Keratinocyte (primary cell): ENCODE data around the gene DLG2. TPM values are rescaled to one million over a fixed set of nuclear protein-coding genes. Genes with fewer than 3 reads are reported as not detected.
A peak's percentile ranks its signal among the peaks of the same experiment; 100 is the strongest.

ENCODE experiments used
- DNase-seq: peaks from one replicate; pipeline ENCODE4 v3.0.0-alpha.2; 2011; ENCODE audit warnings: low read depth, missing footprints, low spot score
- FAIRE-seq: peaks from 2 replicates; lab custom pipeline; 2011; peaks lifted over from hg19 to GRCh38; lab: Jason Lieb, UNC
- H2AFZ ChIP-seq: 2 replicates; pipeline ENCODE4 v1.6.0; 2012; ENCODE audit warnings: low read length, control low read depth, inconsistent platforms; ENCODE audit not compliant: control insufficient read depth
- H3K27ac ChIP-seq: 2 replicates; pipeline ENCODE4 v1.5.1; 2011; ENCODE audit warnings: low read length; ENCODE audit not compliant: control insufficient read depth, insufficient read depth
- H3K27me3 ChIP-seq: 3 replicates; pipeline ENCODE4 v1.6.0; 2011; ENCODE audit warnings: low read length; ENCODE audit not compliant: control insufficient read depth, insufficient read depth; ENCODE audit errors: extremely low read depth
- H3K36me3 ChIP-seq, 2 experiments: 2 replicates in 1 of 2; 3 replicates in 1 of 2; pipeline ENCODE4 v1.5.1; 2011; ENCODE audit warnings: low read length in 2 of 2, mild to moderate bottlenecking in 1 of 2; ENCODE audit not compliant: control insufficient read depth in 2 of 2, insufficient read depth in 2 of 2; ENCODE audit errors: extremely low read depth in 1 of 2
- H3K4me1 ChIP-seq: 3 replicates; pipeline ENCODE4 v1.5.1; 2011; ENCODE audit warnings: low read length; ENCODE audit not compliant: control insufficient read depth, insufficient read depth; ENCODE audit errors: extremely low read depth
- H3K4me2 ChIP-seq: 3 replicates; pipeline ENCODE4 v1.6.0; 2011; ENCODE audit warnings: low read depth, low read length; ENCODE audit not compliant: control insufficient read depth, insufficient read depth; ENCODE audit errors: extremely low read depth
- H3K4me3 ChIP-seq, 3 experiments: fragments of 200-600 bp in 1 of 3; sonication (generic) in 1 of 3; 2 replicates in 2 of 3; 3 replicates in 1 of 3; pipeline ENCODE4 v1.5.1; 2011 to 2016; ENCODE audit warnings: low read length in 3 of 3, mild to moderate bottlenecking in 3 of 3, control low read depth in 2 of 3, inconsistent platforms in 1 of 3, low read depth in 1 of 3, mixed read lengths in 1 of 3, mixed run types in 1 of 3, moderate library complexity in 1 of 3; ENCODE audit not compliant: control insufficient read depth in 2 of 3, insufficient read depth in 2 of 3; ENCODE audit errors: extremely low read depth in 1 of 3
- H3K79me2 ChIP-seq: 2 replicates; pipeline ENCODE4 v1.6.0; 2012; ENCODE audit warnings: low read length; ENCODE audit not compliant: control insufficient read depth, insufficient read depth
- H3K9ac ChIP-seq: 3 replicates; pipeline ENCODE4 v1.6.0; 2011; ENCODE audit warnings: low read length; ENCODE audit not compliant: control insufficient read depth, insufficient read depth; ENCODE audit errors: extremely low read depth
- H3K9me1 ChIP-seq: 3 replicates; pipeline ENCODE4 v1.6.0; 2011; ENCODE audit warnings: low read length; ENCODE audit not compliant: control insufficient read depth, insufficient read depth; ENCODE audit errors: extremely low read depth
- H3K9me3 ChIP-seq: 2 replicates; pipeline ENCODE4 v1.5.1; 2012; ENCODE audit warnings: low read depth, low read length; ENCODE audit not compliant: control insufficient read depth
- H4K20me1 ChIP-seq: 3 replicates; pipeline ENCODE4 v1.6.0; 2011; ENCODE audit warnings: low read length; ENCODE audit not compliant: control insufficient read depth, insufficient read depth; ENCODE audit errors: extremely low read depth
- CTCF ChIP-seq, 3 experiments: IDR thresholded peaks in 1 of 3; conservative IDR thresholded peaks in 1 of 3; optimal IDR thresholded peaks in 1 of 3; 2 replicates in 2 of 3; 3 replicates in 1 of 3; pipeline versions ENCODE3 to v1.5.1; 2011; ENCODE audit warnings: low read length in 3 of 3, mild to moderate bottlenecking in 3 of 3, moderate library complexity in 2 of 3, control low read depth in 1 of 3, inconsistent platforms in 1 of 3; ENCODE audit not compliant: insufficient read depth in 2 of 3; ENCODE audit errors: extremely low read depth in 1 of 3
- EZH2 ChIP-seq: IDR thresholded peaks from one replicate; pipeline ENCODE4 v1.6.1; 2012; ENCODE audit warnings: inconsistent platforms, mild to moderate bottlenecking, low read length, moderate library complexity
- dilution Hi-C: fragments of 300-500 bp; cut with MboI; formaldehyde crosslinking; loops from one replicate; pipeline ENCODE4 v1.7.0; 2020; ENCODE audit warnings: low sequenced_read_pairs; ENCODE audit not compliant: extremely low pct_ligation_motif_present
- polyA plus RNA-seq, 5 experiments: library from polyadenylated mRNA; depleted of rRNA in 3 of 5; stranded (reverse) in 3 of 5; stranded (forward) in 1 of 5; unstranded in 1 of 5; fragments of >200 nt; gene quantifications; 1 replicate in 1 of 5; 2 replicates in 3 of 5; 3 replicates in 1 of 5; pipeline versions ENCODE4 v1.2.1 to v1.2.3, GENCODE V29; 2011 to 2012; ENCODE audit warnings: missing spikeins in 2 of 5, low read depth in 1 of 5, low replicate concordance in 1 of 5

Gene DLG2
- polyA plus RNA-seq, 1 donor (not counting 4 experiments of a cell fraction or from before 2014, with no cell fraction given) = 0.55 TPM

GRCh38 chr11:85665733-85666132, 38.6 kb upstream of the DLG2 start:
- no peak overlapping the region for H3K27ac ChIP-seq
- H3K9ac ChIP-seq = no peak overlapping the region
- peaks cover 41% of the 10 kb centered on the region for H3K79me2 ChIP-seq
- H3K36me3 ChIP-seq = no peaks in the 10 kb centered on the region
- no peaks in the 10 kb centered on the region for H3K9me1 ChIP-seq
- dilution Hi-C loops = no loop called here
- no peaks in the 10 kb centered on the region for H3K27me3 ChIP-seq
- no peaks in the 10 kb centered on the region for H3K9me3 ChIP-seq
- H4K20me1 ChIP-seq = peaks cover 20% of the 10 kb centered on the region
- FAIRE-seq (no peak), DNase-seq (no peak)
- H3K4me1 ChIP-seq = peaks cover 11% of the 10 kb centered on the region
- H3K4me3 ChIP-seq = no peak overlapping the region
- H2AFZ ChIP-seq = peak overlapping the region; percentile 92
- TF ChIP-seq EZH2 (no peak), CTCF (optimal IDR thresholded peaks at IDR 0.05 in 1 of 3, IDR thresholded peaks at IDR 0.05 in 1 of 3, conservative IDR thresholded peaks at IDR 0.05 in 1 of 3; ENCODE audit: extremely low read depth in 1 of 3, insufficient read depth in 2 of 3, low read length in 3 of 3) (no peak)
- H3K4me2 ChIP-seq = no peak overlapping the region

DNA sequence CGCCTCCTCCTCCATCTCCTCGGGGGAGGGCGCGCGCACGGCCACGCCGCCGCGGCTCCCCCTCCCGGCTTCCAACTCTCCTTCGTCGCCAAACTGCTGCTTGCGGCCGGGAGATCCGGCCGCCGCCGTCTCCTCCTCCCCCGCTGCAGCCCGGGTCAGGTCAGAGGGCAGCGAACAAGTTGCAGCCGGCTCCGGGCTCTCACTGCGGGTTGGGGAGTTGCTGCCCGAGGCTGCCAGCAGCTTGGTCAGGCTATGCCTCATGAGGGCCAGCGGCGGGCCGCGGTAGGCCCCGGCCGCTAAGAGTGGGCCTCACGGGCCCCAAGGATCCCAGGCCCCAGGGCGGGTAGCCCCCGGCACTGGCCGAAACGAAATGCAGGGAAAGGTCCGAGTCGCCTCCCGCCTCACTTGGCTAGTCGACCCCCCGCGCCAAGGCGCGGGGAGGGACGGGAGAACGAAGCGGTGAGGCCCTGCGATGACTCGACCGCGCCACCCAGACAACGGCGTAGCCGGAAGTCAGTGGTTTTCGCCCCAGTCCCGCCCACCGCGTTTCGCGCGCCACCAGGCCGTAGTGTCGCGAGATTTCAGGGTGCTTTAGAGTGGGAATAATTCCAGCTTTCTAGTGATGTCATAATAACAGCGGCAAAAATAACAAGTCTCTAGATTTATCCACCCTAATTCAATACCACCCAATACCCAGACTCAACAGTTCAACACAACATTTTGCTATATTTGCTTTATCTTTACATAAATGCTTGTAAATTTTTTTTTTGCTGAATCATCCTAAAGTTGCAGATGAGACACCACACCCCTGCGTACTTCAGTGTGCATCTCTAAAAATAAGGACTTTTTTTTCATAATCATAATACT, 37.7 kb upstream of the DLG2 start, which contains the start of gene CREBZF:
TSS of gene CREBZF (minus strand) at position 515 of the 867 bp plus-strand sequence. CDS start at position 261, 254 bp downstream.
- H4K20me1 ChIP-seq = peaks cover 20% of the 10 kb centered on the region
- H3K27me3 ChIP-seq = no peaks in the 10 kb centered on the region
- dilution Hi-C loops = no loop called here
- peak within 1 kb of the TSS; percentile 95 for H3K27ac ChIP-seq
- peak within 1 kb of the TSS; percentile 96 for H3K9ac ChIP-seq
- peaks cover 16% of the 10 kb centered on the region for H3K4me1 ChIP-seq
- FAIRE-seq (peak; percentile 17), DNase-seq (peak; percentile 44)
- TF ChIP-seq EZH2 (no peak), CTCF (optimal IDR thresholded peaks at IDR 0.05 in 1 of 3, IDR thresholded peaks at IDR 0.05 in 1 of 3, conservative IDR thresholded peaks at IDR 0.05 in 1 of 3; ENCODE audit: extremely low read depth in 1 of 3, insufficient read depth in 2 of 3, low read length in 3 of 3) (no peak)
- peak within 1 kb of the TSS; percentile 80 to 95 (median 86) for H3K4me3 ChIP-seq
- peak within 1 kb of the TSS; percentile 95 for H3K4me2 ChIP-seq
- H3K36me3 ChIP-seq = no peaks in the 10 kb centered on the region
- H3K79me2 ChIP-seq = peaks cover 50% of the 10 kb centered on the region
- no peaks in the 10 kb centered on the region for H3K9me1 ChIP-seq
- peak within 1 kb of the TSS; percentile 92 for H2AFZ ChIP-seq
- no peaks in the 10 kb centered on the region for H3K9me3 ChIP-seq
